GM18505 (cell line): Measurements from ENCODE around the gene VDAC1.
A peak's percentile ranks its signal among the peaks of the same experiment; 100 is the strongest.
"Not testable (repeated sequence)": the region's sequence is repeated elsewhere in the genome, so short reads cannot be mapped to it uniquely, and the experiment has no call there.

ENCODE experiments used
- ATAC-seq: cut with Tn5 transposase; IDR thresholded peaks from one replicate; pipeline ENCODE4 v1.9.1; 2021; ENCODE audit not compliant: unreplicated experiment
- POLR2A ChIP-seq: IDR thresholded peaks from 4 replicates; pipeline ENCODE4 v1.6.1; 2011; ENCODE audit warnings: borderline replicate concordance; ENCODE audit not compliant: insufficient read depth, insufficient read length; ENCODE audit errors: extremely low read depth

VDAC1 gene

DNA sequence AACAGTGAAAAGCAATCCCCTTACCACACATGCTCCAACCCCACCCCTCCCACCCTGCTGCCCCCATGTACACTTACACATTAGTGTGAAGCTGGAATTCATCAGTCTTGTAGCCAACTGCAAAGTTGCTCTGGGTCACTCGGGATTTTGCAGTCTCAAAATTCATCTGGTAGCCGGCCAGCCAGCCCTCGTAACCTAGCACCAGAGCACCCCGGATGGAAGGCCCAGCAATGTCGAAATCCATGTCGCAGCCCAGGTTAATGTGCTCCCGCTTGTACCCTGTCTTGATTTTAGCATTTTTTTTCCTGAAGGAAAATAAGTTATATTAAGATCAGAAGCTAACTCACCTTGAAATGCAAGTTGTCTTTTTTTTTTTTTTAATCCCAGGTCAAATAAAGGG, 24.1 kb downstream of the VDAC1 start:
- TF ChIP-seq POLR2A, result no peak
- ATAC-seq, result no peak

GRCh38 chr5:133978943-133979342, 25.8 kb downstream of the VDAC1 start:
- TF ChIP-seq POLR2A, result no peak
- ATAC-seq, result no peak

GRCh38 chr5:133977858-133978257, 26.9 kb downstream of the VDAC1 start:
- no peak for TF ChIP-seq POLR2A
- no peak for ATAC-seq

DNA sequence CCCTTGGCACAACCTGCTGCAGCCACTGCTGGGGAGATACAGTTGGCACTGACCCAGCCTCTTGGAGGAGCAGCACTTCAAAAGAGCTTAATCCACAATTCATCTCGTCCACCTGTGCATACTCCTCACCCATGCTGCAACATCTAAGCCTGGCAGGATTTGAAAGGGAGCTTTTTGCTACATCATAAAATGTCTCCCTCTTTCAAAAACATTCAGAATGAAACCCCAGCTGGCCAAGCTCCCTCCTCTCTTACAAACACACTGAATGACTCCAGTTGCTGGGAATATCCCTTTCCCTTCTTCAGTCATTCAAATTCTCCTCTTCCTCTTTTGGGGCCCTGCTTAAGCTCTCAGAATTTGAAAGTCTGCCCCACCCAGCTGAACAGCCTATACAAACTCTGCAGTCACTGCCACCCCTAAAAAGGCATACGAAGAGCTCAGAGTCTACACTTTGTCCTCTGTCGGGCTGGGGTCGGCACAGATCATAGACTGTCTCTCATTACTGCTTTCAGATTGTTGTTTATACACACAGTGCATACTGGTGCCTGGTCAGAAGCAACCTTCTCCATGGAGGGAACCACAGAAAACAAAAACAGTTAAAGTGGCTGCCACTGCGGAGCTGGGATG, 27.5 kb downstream of the VDAC1 start:
- no peak for TF ChIP-seq POLR2A
- no peak for ATAC-seq

- not testable (repeated sequence) for ATAC-seq
Measured at GRCh38 chr5:133975546-133975945, 29.2 kb downstream of the VDAC1 start.

DNA sequence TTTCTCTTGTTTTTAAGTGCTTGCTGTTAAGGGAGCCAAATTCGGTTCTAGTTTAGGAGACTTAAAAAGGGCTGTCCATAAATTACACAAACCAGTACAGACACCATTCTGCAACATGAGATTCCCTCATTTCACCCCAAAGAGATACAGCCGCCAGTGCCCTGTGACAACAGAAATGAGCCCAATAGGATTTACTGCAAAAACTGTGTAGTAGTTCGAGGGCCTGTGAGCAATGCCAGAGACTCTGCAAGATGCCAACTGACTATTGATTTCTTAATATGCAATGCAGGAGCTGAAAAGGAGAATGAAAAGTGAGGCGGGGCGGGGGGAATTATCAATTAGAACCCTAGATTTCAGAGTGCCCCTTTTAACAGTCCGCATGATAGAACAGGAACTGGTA, 30.6 kb downstream of the VDAC1 start:
- no peak for TF ChIP-seq POLR2A
- no peak for ATAC-seq

GRCh38 chr5:133970325-133970909, 34.4 kb downstream of the VDAC1 start:
- ATAC-seq, result no peak
- TF ChIP-seq POLR2A, result peak; percentile 20

- TF ChIP-seq POLR2A, result no peak
- no peak for ATAC-seq
Measured at GRCh38 chr5:133969654-133970324, 35.0 kb downstream of the VDAC1 start.

DNA sequence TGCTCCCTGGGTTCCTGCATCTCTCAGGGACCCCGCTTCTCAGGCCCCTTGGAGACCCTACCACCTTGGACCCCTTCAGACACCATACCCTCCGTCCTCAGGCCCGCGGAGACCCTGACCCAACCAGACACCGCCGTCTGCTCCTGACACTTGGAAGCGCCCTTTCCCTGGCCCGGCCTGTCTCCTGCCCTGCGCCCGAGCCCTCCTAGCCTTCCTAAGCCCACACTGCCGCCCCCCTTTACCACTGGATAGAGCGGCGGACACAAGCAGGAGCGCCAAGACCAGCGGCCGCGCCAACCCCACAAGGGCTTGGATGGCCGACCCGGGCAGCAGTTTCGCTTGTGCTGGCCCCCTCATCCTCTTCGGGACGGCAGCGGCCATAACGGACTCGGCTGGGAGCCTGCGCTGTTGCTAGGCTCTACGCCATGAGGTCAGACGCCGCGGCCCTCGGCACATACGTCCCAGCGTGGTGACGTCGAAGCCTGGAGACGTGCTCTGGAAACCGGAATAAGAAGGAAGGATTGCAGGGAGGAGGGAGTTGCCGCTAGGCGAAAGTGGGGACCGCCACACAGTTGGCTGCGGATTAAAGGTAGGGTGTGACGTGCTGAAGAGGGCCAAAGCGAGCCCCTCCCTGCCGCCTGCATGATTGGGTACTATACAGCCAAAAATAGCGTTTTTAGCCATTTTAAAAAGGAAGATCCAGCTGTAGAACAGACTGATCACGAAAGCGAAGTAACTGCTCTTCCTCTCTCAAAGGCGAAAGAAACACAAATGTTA, 36.4 kb downstream of the VDAC1 start, which contains the start of gene C5orf15:
Gene C5orf15 (minus strand): TSS at position 422 of the 777 bp plus-strand sequence. CDS start 41 bp downstream, at position 381.
- peak; percentile 95 for ATAC-seq
- peak; percentile 83 for TF ChIP-seq POLR2A

DNA sequence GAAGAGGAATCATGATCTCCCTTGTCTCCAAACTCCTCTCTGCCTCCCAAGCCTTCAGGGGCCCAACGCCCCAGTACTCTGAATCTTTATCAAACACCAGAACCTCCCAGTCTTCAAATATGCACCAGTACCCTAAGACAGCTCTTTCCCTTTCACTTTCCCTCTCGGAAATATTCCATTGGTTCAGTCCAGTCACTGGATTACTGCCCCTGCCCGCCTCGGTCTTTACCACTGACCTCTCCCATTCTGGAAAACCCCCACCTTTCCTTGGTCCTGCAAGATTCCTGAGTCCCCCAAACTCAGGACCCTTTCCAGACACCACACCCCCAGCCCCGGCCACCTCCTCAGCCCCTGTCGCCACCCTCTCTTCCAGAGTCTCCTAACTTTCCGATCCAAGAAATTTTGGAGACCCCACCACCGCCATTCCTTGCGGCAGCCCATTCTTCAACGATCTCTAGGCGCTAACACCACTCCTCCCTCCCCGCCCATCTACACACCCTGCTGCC, 37.0 kb downstream of the VDAC1 start:
- no peak for TF ChIP-seq POLR2A
- ATAC-seq, result no peak

GRCh38 chr5:133967124-133967523, 37.7 kb downstream of the VDAC1 start:
- TF ChIP-seq POLR2A, result no peak
- no peak for ATAC-seq

GRCh38 chr5:133966090-133966489, 38.7 kb downstream of the VDAC1 start:
- no peak for TF ChIP-seq POLR2A
- ATAC-seq, result no peak

DNA sequence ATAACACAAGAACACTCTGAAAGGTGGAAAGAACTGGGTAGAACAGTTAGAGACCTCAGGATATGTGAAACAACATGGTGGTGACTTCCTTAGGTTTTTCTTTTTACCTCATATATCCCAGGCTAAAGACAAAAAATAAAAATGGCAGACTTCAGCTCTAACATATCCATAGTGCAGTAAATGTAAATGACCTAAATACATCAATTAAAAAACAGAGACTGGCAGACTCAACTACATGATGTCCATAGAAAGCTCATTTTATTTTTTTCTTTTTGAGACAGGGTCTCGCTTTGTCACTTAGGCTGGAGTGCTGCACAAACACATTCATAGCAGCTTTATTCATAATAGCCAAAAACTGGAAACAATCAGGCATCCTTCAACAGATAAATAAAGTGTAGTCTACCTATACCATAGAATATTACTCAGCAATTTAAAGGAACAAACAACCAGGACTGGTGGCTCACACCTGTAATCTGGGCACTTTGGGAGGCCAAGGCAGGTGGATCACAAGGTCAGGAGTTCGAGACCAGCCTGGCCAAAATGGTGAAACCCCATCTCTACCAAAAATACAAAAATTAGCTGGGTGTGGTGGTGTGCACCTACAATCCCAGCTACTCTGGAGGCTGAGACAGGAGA, 41.2 kb downstream of the VDAC1 start:
- no peak for ATAC-seq
- no peak for TF ChIP-seq POLR2A

DNA sequence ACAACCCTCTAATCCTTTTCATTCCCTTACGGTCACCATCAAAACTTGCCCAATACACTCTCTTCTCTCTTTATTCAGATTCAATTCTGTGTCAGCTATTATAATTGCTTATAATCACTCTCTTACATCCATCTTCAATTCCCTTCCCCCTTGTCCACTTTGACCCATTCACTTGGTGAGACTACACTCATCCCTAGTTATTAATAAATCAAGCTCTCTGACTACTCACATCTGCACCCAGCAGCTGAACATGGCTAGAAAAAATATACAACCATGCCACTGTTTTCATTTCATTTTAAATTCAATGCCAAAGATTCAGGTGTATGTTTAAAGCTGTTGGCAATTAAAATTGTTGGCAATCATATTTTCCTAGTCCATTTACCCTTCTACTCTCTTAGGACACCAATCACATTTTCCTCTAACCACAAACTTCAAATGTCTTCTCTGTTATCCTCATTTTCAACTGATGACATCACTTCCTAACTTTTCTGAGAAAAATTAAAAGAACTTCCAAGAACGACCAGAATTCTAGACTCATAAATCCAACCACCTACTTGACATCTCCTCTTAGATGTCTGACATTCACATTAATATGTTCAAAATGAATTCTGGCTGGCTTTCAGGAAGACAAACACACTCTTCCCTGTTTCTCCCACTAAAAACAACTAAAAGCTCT, 41.8 kb downstream of the VDAC1 start:
- TF ChIP-seq POLR2A, result no peak
- no peak for ATAC-seq
